OCI-LY7 (cell line): Measurements from ENCODE around the gene CA9. TPM values are rescaled to one million over a fixed set of nuclear protein-coding genes. Genes with fewer than 3 reads are reported as not detected.

Source experiments
- BruUV-seq: library from RNA; stranded (reverse); fragments of 400-500 nt; replicated peaks from 2 replicates; lab custom pipeline; 2021; lab: Mats Ljungman, UMichigan
- CTCF ChIA-PET: fragments of 300-600 bp; sonication (Branson Sonifier 250); formaldehyde crosslinking; loops from one replicate; lab custom pipeline; 2022; ENCODE audit warnings: antibody characterized with exemption; ENCODE audit not compliant: unreplicated experiment; lab: Charles Lee
- POLR2A ChIA-PET: fragments of 300-600 bp; sonication (Branson Sonifier 250); formaldehyde crosslinking; loops from one replicate; lab custom pipeline; 2022; ENCODE audit warnings: antibody characterized with exemption; lab: Charles Lee
- DNase-seq: peaks from one replicate; pipeline ENCODE4 v3.0.0-alpha.2; 2015; ENCODE audit warnings: low spot score
- H2AFZ ChIP-seq: fragments of 200-600 bp; sonication (generic), shearing (Covaris generic); 2 replicates; pipeline ENCODE4 v1.6.1; 2014; ENCODE audit warnings: mild to moderate bottlenecking, antibody characterized with exemption, low read length, moderate library complexity
- H3K27ac ChIP-seq: fragments of 200-600 bp; sonication (generic); 2 replicates; pipeline ENCODE4 v1.5.1; 2014; ENCODE audit warnings: mixed run types, low read depth, mild to moderate bottlenecking, moderate library complexity, low read length, inconsistent platforms; ENCODE audit not compliant: poor library complexity, severe bottlenecking
- H3K36me3 ChIP-seq: fragments of 200-600 bp; sonication (generic); 2 replicates; pipeline ENCODE4 v1.6.1; 2014; ENCODE audit warnings: mild to moderate bottlenecking, antibody characterized with exemption, low read length, moderate library complexity, mixed read lengths; ENCODE audit not compliant: insufficient read depth
- H3K4me1 ChIP-seq: fragments of 200-600 bp; sonication (generic); 2 replicates; pipeline ENCODE4 v1.5.1; 2014; ENCODE audit warnings: mild to moderate bottlenecking, low read length; ENCODE audit not compliant: insufficient read depth, poor library complexity, severe bottlenecking
- H3K4me2 ChIP-seq: fragments of 200-600 bp; sonication (generic); 2 replicates; pipeline ENCODE4 v1.6.1; 2014; ENCODE audit warnings: mild to moderate bottlenecking, low read length
- H3K4me3 ChIP-seq: fragments of 200-600 bp; sonication (generic); 2 replicates; pipeline ENCODE4 v1.5.1; 2014; ENCODE audit warnings: mild to moderate bottlenecking, low read depth, low read length; ENCODE audit not compliant: poor library complexity, severe bottlenecking
- H3K79me2 ChIP-seq: fragments of 200-600 bp; sonication (generic); 2 replicates; pipeline ENCODE4 v1.6.1; 2016; ENCODE audit warnings: low read depth, mild to moderate bottlenecking, low read length, moderate library complexity, mixed read lengths; ENCODE audit not compliant: insufficient read depth
- H3K9me2 ChIP-seq: fragments of 200-600 bp; sonication (generic); 2 replicates; pipeline ENCODE4 v1.6.1; 2016; ENCODE audit warnings: mild to moderate bottlenecking, low read length, mixed read lengths; ENCODE audit not compliant: insufficient read depth
- H3K9me3 ChIP-seq: fragments of 200-600 bp; sonication (generic); 2 replicates; pipeline ENCODE4 v1.6.1; 2014; ENCODE audit warnings: mild to moderate bottlenecking, mixed run types, low read length, mixed read lengths
- H4K20me1 ChIP-seq: fragments of 200-600 bp; sonication (generic); 2 replicates; pipeline ENCODE4 v1.6.1; 2014; ENCODE audit warnings: mild to moderate bottlenecking, antibody characterized with exemption, low read length, moderate library complexity, mixed read lengths; ENCODE audit not compliant: insufficient read depth
- EZH2phosphoT487 ChIP-seq: fragments of 200-600 bp; sonication (generic); IDR thresholded peaks from 2 replicates; pipeline ENCODE4 v1.6.1; 2018; ENCODE audit warnings: low read depth, borderline replicate concordance, mild to moderate bottlenecking, mixed run types, antibody characterized with exemption, low read length, moderate library complexity, mixed read lengths
- intact Hi-C: fragments of 100-400 bp; cut with micrococcal nuclease; formaldehyde crosslinking; loops from one replicate; pipeline ENCODE4 v1.10.0; 2022; ENCODE audit not compliant: unreplicated experiment
- total RNA-seq, 2 experiments: library from RNA; depleted of rRNA in 1 of 2; stranded (reverse); fragments of >200 nt in 1 of 2; shearing (Covaris generic) in 1 of 2; gene quantifications; 2 replicates each; pipeline ENCODE4 v1.2.3, GENCODE V29; 2014 to 2022
- TF ChIP-seq, protein P1 (sequence below): fragments of 200-600 bp; sonication (generic); conservative IDR thresholded peaks from 2 replicates; pipeline ENCODE4 v1.5.1; 2014; ENCODE audit warnings: mild to moderate bottlenecking, antibody characterized with exemption, low read length, moderate library complexity, mixed read lengths

CA9 gene
- total RNA-seq, 2 experiments from 2014 or later: 0.16 TPM; not detected in 1

DNA sequence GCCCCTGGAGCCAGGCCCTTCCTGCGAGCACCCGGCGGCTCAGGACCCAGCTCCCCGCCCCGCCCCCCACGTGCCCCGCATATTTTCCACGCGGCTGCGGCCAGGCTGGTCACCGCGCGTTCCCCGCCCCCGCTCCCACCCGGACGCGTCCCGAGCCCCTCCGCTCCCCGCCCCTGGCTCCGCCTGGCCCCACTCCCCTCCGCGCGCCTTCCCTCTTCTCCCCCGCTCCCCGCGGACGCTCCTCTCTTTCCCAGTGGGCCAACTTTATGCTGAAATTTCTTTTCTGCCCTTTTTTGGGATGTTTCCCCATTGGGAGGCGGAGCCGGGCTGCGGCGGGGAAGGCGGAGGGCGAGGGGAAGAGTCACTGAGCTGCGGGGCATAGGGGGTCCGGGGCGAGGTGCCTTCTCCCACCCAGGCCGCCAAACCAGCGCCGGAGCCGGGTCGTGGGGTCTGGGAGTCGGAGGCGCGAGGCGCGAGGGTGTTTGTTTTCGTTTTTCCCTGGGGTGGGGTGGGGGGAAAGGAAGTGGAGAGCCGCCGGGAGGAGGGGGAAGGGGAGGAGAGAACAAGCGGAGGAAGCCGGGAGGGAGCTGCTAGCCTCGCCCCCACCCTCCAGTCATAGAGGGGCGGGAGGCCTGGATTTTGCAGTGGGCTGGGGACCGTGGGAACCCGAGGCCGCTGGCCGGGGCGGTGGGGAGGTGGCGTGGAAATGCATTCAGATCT lies 17.0 kb downstream of the CA9 start:
- intact Hi-C loops: no loop called here
- no peaks in the 10 kb centered on the region for H3K9me3 ChIP-seq

DNA sequence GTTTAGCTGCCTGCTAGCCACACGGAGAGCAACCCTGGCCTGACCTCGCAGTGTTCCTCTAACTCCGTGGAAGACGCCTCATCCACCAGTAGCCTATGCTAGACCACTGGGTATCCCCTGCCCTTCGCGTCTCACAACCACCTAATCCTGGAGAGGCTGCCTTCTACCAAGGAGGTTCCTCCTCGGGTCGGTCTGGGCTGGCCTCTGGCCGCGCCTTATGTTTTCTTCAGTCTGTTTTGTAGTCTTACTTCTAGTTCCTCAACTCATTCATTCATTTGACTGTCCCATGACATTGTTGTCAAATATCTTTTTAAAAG lies 17.6 kb downstream of the CA9 start:
- Histone ChIP-seq H2AFZ (peak overlapping the region; percentile 65; the same call in 1 of the 2 replicates), H3K27ac (no peak overlapping the region), H3K9me3 (no peaks in the 10 kb centered on the region), H3K79me2 (no peaks in the 10 kb centered on the region), H3K4me2 (peak overlapping the region; percentile 66; the same call in 1 of the 2 replicates), H3K4me3 (no peak overlapping the region), H3K4me1 (peaks cover 43% of the 10 kb centered on the region), H4K20me1 (no peaks in the 10 kb centered on the region), H3K36me3 (peaks cover 9% of the 10 kb centered on the region), H3K9me2 (no peaks in the 10 kb centered on the region)
- intact Hi-C loops: no loop called here
- CTCF ChIA-PET: no interaction called here
- POLR2A ChIA-PET: interaction anchor here (1.4 kb wide), 1 partner anchor 26 kb away, joined by 6 read pairs; the partner anchor contains the start of gene ARHGEF39
- DNase-seq: no peak
- BruUV-seq: no TSS peak
- no peak for TF ChIP-seq EZH2phosphoT487
- TF ChIP-seq, protein P1, sequence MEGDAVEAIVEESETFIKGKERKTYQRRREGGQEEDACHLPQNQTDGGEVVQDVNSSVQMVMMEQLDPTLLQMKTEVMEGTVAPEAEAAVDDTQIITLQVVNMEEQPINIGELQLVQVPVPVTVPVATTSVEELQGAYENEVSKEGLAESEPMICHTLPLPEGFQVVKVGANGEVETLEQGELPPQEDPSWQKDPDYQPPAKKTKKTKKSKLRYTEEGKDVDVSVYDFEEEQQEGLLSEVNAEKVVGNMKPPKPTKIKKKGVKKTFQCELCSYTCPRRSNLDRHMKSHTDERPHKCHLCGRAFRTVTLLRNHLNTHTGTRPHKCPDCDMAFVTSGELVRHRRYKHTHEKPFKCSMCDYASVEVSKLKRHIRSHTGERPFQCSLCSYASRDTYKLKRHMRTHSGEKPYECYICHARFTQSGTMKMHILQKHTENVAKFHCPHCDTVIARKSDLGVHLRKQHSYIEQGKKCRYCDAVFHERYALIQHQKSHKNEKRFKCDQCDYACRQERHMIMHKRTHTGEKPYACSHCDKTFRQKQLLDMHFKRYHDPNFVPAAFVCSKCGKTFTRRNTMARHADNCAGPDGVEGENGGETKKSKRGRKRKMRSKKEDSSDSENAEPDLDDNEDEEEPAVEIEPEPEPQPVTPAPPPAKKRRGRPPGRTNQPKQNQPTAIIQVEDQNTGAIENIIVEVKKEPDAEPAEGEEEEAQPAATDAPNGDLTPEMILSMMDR: no peak

More for the DNA sequence above, 17.0 kb downstream of the CA9 start:
- POLR2A ChIA-PET: interaction anchor here (0.6 to 1.4 kb wide), 5 partner anchors 10 to 38 kb away, joined by 3 to 6 read pairs (median 5); partner anchors contain the start of gene ARHGEF39
- Histone ChIP-seq H4K20me1 (no peaks in the 10 kb centered on the region), H3K79me2 (no peaks in the 10 kb centered on the region), H3K9me2 (no peaks in the 10 kb centered on the region), H3K27ac (no peak overlapping the region), H2AFZ (peak overlapping the region; percentile 65), H3K36me3 (peaks cover 4% of the 10 kb centered on the region), H3K4me2 (peak overlapping the region; percentile 66), H3K4me1 (peaks cover 46% of the 10 kb centered on the region), H3K4me3 (peak overlapping the region; percentile 54)
- no peak for TF ChIP-seq EZH2phosphoT487
- TF ChIP-seq, protein P1: no peak
- DNase-seq: no peak
- BruUV-seq: no TSS peak
- CTCF ChIA-PET: no interaction called here

DNA sequence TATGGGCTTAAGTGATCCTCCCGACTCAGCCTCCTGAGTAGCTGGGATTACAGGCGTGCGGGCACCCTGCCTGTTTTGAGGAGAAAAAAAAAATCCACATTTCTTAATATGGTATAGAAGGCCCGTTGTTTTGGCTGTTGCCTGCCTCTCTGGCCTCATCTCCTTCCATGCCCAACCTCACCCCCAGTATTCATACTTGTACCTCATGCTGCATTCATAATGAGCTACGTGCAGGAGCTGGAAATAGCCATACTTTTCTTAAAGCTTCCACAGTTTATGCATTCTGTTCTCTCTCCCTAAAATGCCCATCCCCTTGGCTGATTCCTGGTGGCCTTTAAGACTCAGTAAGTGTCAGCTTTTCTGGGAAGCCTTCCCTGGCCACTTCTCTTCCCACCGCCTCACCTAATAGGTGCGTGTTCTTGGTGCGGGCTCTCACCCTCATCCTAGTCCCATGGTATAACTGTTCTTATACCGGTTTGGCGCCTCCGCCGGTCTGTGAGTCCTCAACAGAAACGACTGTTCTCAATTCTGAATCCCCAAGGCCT lies 18.1 kb downstream of the CA9 start:
- no peaks in the 10 kb centered on the region for H3K79me2 ChIP-seq
- H4K20me1 ChIP-seq: no peaks in the 10 kb centered on the region
- ChIA-PET POLR2A (interaction anchor here (1.4 kb wide), 1 partner anchor 27 kb away, joined by 6 read pairs; the partner anchor contains the start of gene ARHGEF39), CTCF (interaction anchor here (1.1 kb wide), 1 partner anchor 21 kb away, joined by 3 read pairs; no protein-coding TSS in a partner anchor)
- DNase-seq: no peak
- H2AFZ ChIP-seq: no peak overlapping the region
- BruUV-seq: no TSS peak
- H3K9me3 ChIP-seq: no peaks in the 10 kb centered on the region
- no peak overlapping the region for H3K27ac ChIP-seq
- no peak overlapping the region for H3K4me3 ChIP-seq
- no peaks in the 10 kb centered on the region for H3K9me2 ChIP-seq
- TF ChIP-seq EZH2phosphoT487: no peak
- TF ChIP-seq, protein P1: no peak
- intact Hi-C loops: no loop called here
- H3K4me1 ChIP-seq: peaks cover 38% of the 10 kb centered on the region
- H3K36me3 ChIP-seq: peaks cover 14% of the 10 kb centered on the region
- no peak overlapping the region for H3K4me2 ChIP-seq
